H1 (cell line): ENCODE results near the gene PTP4A1. TPM values are rescaled to one million over a fixed set of nuclear protein-coding genes. Genes with fewer than 3 reads are reported as not detected.

ENCODE experiments used
- BCL11A ChIP-seq, 2 experiments: IDR thresholded peaks; one replicate each; pipeline ENCODE4 v1.6.1; 2011; ENCODE audit warnings: low read depth in 2 of 2, low read length in 2 of 2, mild to moderate bottlenecking in 2 of 2
- POU5F1 ChIP-seq: IDR thresholded peaks from 2 replicates; pipeline ENCODE4 v1.6.1; 2011; ENCODE audit warnings: low read depth, mild to moderate bottlenecking, low read length, moderate library complexity
- SRF ChIP-seq: IDR thresholded peaks from 2 replicates; pipeline ENCODE4 v1.6.1; 2011; ENCODE audit warnings: mild to moderate bottlenecking, low read depth, low read length, moderate library complexity
- polyA plus RNA-seq, 7 experiments: library from polyadenylated mRNA; depleted of rRNA in 3 of 7; stranded (reverse) in 5 of 7; unstranded in 2 of 7; fragments of >200 nt in 5 of 7; fragments of 200-250 nt in 2 of 7; gene quantifications; 1 replicate in 5 of 7; 2 replicates in 1 of 7; 4 replicates in 1 of 7; pipeline versions ENCODE4 v1.2.1 to v1.2.3, GENCODE V29; 2011 to 2013; ENCODE audit warnings: missing spikeins in 2 of 7, mixed read lengths in 2 of 7
- total RNA-seq: library from RNA; stranded (reverse); fragmentation: NEBNext Ultra II Directional; extraction: Animal tissue kit (Norgen Biotek cat#: 25700); gene quantifications from 2 replicates; pipeline ENCODE4 v1.2.1, GENCODE V29; 2021
- TF ChIP-seq, protein P1 (sequence below): fragments of 300-600 bp; sonication (generic); IDR thresholded peaks from 2 replicates; pipeline ENCODE4 v1.7.1; 2012; ENCODE audit warnings: low read length, moderate library complexity, mild to moderate bottlenecking, inconsistent platforms; ENCODE audit not compliant: insufficient replicate concordance

PTP4A1 gene
- total and polyA plus RNA-seq, 2 of the 8 experiments (the other 6 are each of a cell fraction or from before 2014, with no cell fraction given): 21.1 to 76.3 TPM

- TF ChIP-seq POU5F1 (no peak), SRF (no peak), BCL11A (IDR thresholded peaks at IDR 0.05; ENCODE audit: low read depth in 2 of 2, low read length in 2 of 2) (no peak)
- TF ChIP-seq, protein P1, sequence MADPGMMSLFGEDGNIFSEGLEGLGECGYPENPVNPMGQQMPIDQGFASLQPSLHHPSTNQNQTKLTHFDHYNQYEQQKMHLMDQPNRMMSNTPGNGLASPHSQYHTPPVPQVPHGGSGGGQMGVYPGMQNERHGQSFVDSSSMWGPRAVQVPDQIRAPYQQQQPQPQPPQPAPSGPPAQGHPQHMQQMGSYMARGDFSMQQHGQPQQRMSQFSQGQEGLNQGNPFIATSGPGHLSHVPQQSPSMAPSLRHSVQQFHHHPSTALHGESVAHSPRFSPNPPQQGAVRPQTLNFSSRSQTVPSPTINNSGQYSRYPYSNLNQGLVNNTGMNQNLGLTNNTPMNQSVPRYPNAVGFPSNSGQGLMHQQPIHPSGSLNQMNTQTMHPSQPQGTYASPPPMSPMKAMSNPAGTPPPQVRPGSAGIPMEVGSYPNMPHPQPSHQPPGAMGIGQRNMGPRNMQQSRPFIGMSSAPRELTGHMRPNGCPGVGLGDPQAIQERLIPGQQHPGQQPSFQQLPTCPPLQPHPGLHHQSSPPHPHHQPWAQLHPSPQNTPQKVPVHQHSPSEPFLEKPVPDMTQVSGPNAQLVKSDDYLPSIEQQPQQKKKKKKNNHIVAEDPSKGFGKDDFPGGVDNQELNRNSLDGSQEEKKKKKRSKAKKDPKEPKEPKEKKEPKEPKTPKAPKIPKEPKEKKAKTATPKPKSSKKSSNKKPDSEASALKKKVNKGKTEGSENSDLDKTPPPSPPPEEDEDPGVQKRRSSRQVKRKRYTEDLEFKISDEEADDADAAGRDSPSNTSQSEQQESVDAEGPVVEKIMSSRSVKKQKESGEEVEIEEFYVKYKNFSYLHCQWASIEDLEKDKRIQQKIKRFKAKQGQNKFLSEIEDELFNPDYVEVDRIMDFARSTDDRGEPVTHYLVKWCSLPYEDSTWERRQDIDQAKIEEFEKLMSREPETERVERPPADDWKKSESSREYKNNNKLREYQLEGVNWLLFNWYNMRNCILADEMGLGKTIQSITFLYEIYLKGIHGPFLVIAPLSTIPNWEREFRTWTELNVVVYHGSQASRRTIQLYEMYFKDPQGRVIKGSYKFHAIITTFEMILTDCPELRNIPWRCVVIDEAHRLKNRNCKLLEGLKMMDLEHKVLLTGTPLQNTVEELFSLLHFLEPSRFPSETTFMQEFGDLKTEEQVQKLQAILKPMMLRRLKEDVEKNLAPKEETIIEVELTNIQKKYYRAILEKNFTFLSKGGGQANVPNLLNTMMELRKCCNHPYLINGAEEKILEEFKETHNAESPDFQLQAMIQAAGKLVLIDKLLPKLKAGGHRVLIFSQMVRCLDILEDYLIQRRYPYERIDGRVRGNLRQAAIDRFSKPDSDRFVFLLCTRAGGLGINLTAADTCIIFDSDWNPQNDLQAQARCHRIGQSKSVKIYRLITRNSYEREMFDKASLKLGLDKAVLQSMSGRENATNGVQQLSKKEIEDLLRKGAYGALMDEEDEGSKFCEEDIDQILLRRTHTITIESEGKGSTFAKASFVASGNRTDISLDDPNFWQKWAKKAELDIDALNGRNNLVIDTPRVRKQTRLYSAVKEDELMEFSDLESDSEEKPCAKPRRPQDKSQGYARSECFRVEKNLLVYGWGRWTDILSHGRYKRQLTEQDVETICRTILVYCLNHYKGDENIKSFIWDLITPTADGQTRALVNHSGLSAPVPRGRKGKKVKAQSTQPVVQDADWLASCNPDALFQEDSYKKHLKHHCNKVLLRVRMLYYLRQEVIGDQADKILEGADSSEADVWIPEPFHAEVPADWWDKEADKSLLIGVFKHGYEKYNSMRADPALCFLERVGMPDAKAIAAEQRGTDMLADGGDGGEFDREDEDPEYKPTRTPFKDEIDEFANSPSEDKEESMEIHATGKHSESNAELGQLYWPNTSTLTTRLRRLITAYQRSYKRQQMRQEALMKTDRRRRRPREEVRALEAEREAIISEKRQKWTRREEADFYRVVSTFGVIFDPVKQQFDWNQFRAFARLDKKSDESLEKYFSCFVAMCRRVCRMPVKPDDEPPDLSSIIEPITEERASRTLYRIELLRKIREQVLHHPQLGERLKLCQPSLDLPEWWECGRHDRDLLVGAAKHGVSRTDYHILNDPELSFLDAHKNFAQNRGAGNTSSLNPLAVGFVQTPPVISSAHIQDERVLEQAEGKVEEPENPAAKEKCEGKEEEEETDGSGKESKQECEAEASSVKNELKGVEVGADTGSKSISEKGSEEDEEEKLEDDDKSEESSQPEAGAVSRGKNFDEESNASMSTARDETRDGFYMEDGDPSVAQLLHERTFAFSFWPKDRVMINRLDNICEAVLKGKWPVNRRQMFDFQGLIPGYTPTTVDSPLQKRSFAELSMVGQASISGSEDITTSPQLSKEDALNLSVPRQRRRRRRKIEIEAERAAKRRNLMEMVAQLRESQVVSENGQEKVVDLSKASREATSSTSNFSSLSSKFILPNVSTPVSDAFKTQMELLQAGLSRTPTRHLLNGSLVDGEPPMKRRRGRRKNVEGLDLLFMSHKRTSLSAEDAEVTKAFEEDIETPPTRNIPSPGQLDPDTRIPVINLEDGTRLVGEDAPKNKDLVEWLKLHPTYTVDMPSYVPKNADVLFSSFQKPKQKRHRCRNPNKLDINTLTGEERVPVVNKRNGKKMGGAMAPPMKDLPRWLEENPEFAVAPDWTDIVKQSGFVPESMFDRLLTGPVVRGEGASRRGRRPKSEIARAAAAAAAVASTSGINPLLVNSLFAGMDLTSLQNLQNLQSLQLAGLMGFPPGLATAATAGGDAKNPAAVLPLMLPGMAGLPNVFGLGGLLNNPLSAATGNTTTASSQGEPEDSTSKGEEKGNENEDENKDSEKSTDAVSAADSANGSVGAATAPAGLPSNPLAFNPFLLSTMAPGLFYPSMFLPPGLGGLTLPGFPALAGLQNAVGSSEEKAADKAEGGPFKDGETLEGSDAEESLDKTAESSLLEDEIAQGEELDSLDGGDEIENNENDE: no peak
These were observed 11.0 kb upstream of the PTP4A1 start (continued) for GRCh38 chr6:63561288-63561687.
